Adrenal gland (tissue), 12 donors: Measurements from ENCODE around the gene POLD3. TPM values are rescaled to one million over a fixed set of nuclear protein-coding genes. Genes with fewer than 3 reads are reported as not detected.

Experiments
- DNase-seq, 7 donors: peaks; one replicate each; pipeline ENCODE4 v3.0.0-alpha.2; 2019 to 2020
- H3K27ac ChIP-seq, 5 donors: fragments of 200-600 bp; sonication (generic) in 4 of 5; 1 replicate in 3 of 5; 2 replicates in 2 of 5; pipeline versions ENCODE4 v1.5.1 to v1.8.0; 2016 to 2020; ENCODE audit warnings: mild to moderate bottlenecking in 1 of 5
- H3K27me3 ChIP-seq: fragments of 200-600 bp; 2 replicates; pipeline ENCODE4 v1.8.0; 2021
- H3K36me3 ChIP-seq, 2 donors: fragments of 200-600 bp; replicated peaks in 1 of 2; 1 replicate in 1 of 2; 2 replicates in 1 of 2; pipeline versions ENCODE4 v1.5.1 to v1.8.0; 2018 to 2022
- H3K4me1 ChIP-seq, 2 donors: fragments of 200-600 bp; replicated peaks in 1 of 2; 1 replicate in 1 of 2; 2 replicates in 1 of 2; pipeline versions ENCODE4 v1.5.1 to v1.8.0; 2018 to 2021
- H3K4me3 ChIP-seq, 4 donors: fragments of 200-600 bp; sonication (generic) in 3 of 4; one replicate each; pipeline ENCODE4 v1.5.1; 2016 to 2018
- H3K9me3 ChIP-seq, 3 donors: fragments of 200-600 bp; sonication (generic) in 1 of 3; replicated peaks in 1 of 3; 1 replicate in 2 of 3; 2 replicates in 1 of 3; pipeline versions ENCODE4 v1.5.1 to v1.8.0; 2016 to 2021
- CTCF ChIP-seq, 6 experiments: fragments of 450-650 bp in 4 of 6; fragments of 200-600 bp in 2 of 6; sonication (generic) in 1 of 6; IDR thresholded peaks; 1 replicate in 5 of 6; 2 replicates in 1 of 6; pipeline versions ENCODE4 v1.5.1 to v1.8.0; 2016 to 2021; ENCODE audit warnings: antibody characterized with exemption in 6 of 6, mild to moderate bottlenecking in 2 of 6, moderate library complexity in 1 of 6
- POLR2A ChIP-seq, 2 donors: fragments of 450-650 bp; IDR thresholded peaks; one replicate each; pipeline ENCODE4 v1.6.1; 2017; ENCODE audit warnings: antibody characterized with exemption in 2 of 2, mild to moderate bottlenecking in 2 of 2, moderate library complexity in 1 of 2
- WGBS, 4 donors: extraction: QIAGEN DNeasy Blood & Tissue Kit in 2 of 4; methylation state at CpG; one replicate each; pipeline versions ENCODE4 v1.1.5 to v1.1.7; 2013 to 2017; 5-methylcytosine and 5-hydroxymethylcytosine counted together
- intact Hi-C, 2 donors: fragments of 100-400 bp; cut with DNase I; formaldehyde crosslinking; loops; one replicate each; pipeline versions ENCODE4 v1.14.1 to v1.15.0; 2022 to 2023
- polyA plus RNA-seq, 3 donors: library from polyadenylated mRNA; stranded (reverse); fragments of 200-250 nt in 2 of 3; fragments of 350-450 nt in 1 of 3; fragmentation: Illumina TruSeq in 1 of 3; extraction: RNeasy Lipid Tissue Mini Kit (QIAGEN cat#74804) in 1 of 3; gene quantifications; one replicate each; pipeline ENCODE4 v1.2.3, GENCODE V29; 2013 to 2014
- total RNA-seq, 9 donors: library from RNA; depleted of rRNA in 4 of 9; stranded (reverse); fragments of >200 nt in 4 of 9; fragments of 120-200 nt in 1 of 9; fragmentation: NEBNext Ultra II Directional in 1 of 9; extraction: Animal tissue kit (Norgen Biotek cat#: 25700) in 1 of 9; gene quantifications; one replicate each; pipeline versions ENCODE4 v1.1.0 to v1.2.4, GENCODE V29; 2013 to 2023
- donor health status: healthy with polysubstance abuse.
- donor health status: Bipolar disorder and iron deficiency.
- donor health status: DM: yes; HTN: yes; CAD: no.
- donor health status: DM: no; HTN: no; CAD: no.
- donor health status: DM: no; HTN: no; CAD: no.
- donor health status: DM: yes; HTN: yes; CAD: no.

The POLD3 gene
- total and polyA plus RNA-seq, 12 donors, result 3.5 to 14.5 (median 9.7) TPM

DNA sequence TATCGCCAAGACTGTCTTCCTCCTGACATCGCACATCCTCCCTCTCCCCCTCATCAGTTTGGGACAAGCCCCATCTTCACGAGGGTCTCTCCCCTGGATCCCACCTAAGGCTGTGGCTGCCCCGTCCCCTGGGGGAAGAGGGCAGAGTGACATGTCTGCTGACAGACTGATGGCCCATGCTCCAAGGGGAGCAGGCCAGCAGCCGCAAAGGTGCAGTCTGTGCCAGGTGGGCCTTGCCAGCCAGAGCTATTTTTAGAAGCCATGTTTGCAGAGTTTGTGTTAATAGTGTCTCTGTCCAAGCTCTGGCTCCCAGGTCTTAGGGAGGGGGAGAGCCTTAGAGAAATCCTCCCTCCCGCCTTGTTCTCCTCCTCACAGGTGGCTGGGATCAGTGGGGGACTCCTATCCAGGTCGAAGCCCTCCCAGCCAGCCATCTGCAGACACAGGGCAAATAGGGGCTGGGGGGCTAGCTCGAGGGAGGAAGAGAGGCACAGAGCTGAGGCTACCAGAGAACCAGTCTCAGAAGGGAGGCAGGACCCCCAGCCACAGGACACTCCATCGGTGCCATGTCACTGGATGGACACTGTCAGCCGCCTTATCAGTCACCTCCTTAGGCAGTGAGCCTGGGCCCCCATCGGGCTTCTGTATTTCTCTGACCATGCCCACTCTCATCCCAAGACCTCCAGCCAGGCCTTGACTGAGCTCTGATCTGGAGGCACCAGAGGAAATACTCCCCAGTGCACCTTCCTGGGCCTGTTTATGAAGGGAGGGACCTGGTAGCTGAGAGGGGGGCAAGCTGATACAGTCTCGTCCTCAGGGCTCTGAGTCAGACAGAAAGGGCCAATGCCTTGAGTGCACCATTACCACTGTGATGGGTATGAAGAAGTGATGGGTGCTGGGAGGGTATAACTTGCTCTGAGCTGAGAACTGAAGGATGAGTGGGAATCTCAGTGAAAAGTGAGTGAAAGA is 89.6 kb downstream of the POLD3 start:
- Histone ChIP-seq H3K27me3 (no peaks in the 10 kb centered on the region), H3K27ac (no peak overlapping the region), H3K9me3 (no peaks in the 10 kb centered on the region), H3K36me3 (no peaks in the 10 kb centered on the region), H3K4me1 (peaks cover 0 to 6% of the 10 kb centered on the region in 2 donors), H3K4me3 (no peak overlapping the region)
- 80 to 87% (median 85%) methylated on average over 12 of the region's 12 CpGs for WGBS, 4 donors
- peak in 2 of 7 donors; percentile 4 to 8 for DNase-seq
- intact Hi-C loops, result no loop called here
- no peak for TF ChIP-seq POLR2A (IDR thresholded peaks at IDR 0.05)

DNA sequence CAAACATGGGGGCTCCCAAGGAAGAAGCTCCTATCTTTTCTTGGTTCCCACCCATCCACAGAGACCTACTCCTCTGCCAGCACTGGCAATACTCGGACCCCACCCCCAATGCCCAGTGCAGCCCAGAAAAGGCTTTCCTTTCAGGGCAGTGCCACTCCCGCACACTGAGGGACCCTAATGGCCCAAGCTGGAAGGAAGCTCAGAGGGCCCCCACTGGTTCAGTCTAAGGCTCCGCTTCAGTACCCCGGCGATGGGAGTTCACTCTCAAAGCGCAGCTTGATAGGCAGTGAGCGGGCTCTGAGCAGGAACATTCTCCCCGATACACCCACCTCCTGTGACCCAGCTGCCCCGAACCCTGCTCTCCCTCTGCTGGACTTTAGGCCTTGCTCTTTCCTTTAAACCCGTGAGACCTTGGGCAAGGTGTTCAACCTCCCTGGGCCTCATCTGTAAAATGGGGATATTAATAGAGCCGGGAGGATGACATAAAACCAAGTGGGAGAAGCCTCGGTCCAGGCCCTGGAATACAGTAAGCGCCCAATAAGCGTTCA is 90.4 kb downstream of the POLD3 start:
- H3K27ac ChIP-seq, result no peak overlapping the region
- H3K4me1 ChIP-seq, result peaks cover 0 to 6% of the 10 kb centered on the region in 2 donors
- DNase-seq, result peak in 1 of 7 donors; percentile 5
- TF ChIP-seq POLR2A (IDR thresholded peaks at IDR 0.05) (no peak), CTCF (IDR thresholded peaks at IDR 0.05) (no peak)
- H3K36me3 ChIP-seq, result no peaks in the 10 kb centered on the region
- intact Hi-C loops, result no loop called here
- 82 to 93% (median 88%) methylated on average over 13 to 14 of the region's 14 CpGs for WGBS, 4 donors
- no peaks in the 10 kb centered on the region for H3K9me3 ChIP-seq
- peak overlapping the region in 2 of 4 donors; percentile 22 to 74 for H3K4me3 ChIP-seq
- no peaks in the 10 kb centered on the region for H3K27me3 ChIP-seq

- H3K4me1 ChIP-seq, result peaks cover 0 to 6% of the 10 kb centered on the region in 2 donors
- intact Hi-C loops, result no loop called here
- H3K27ac ChIP-seq, result no peak overlapping the region
Measured at GRCh38 chr11:74683279-74683871, 91.0 kb downstream of the POLD3 start.

GRCh38 chr11:74683941-74684481 is 91.6 kb downstream of the POLD3 start:
- H3K27me3 ChIP-seq, result no peaks in the 10 kb centered on the region
- H3K4me1 ChIP-seq, result peaks cover 0 to 6% of the 10 kb centered on the region in 2 donors
- intact Hi-C loops, result no loop called here
- 75 to 85% (median 77%) methylated on average over 8 to 12 of the region's 12 CpGs for WGBS, 4 donors
- H3K4me3 ChIP-seq, result peak overlapping the region in 2 of 4 donors; percentile 22 to 74
- no peak for DNase-seq
- H3K36me3 ChIP-seq, result no peaks in the 10 kb centered on the region
- H3K9me3 ChIP-seq, result no peaks in the 10 kb centered on the region
- H3K27ac ChIP-seq, result no peak overlapping the region
- TF ChIP-seq POLR2A (IDR thresholded peaks at IDR 0.05) (no peak), CTCF (IDR thresholded peaks at IDR 0.05) (no peak)

More at GRCh38 chr11:74683279-74683871, 91.0 kb downstream of the POLD3 start:
- DNase-seq, result peak in 4 of 7 donors; percentile 15 to 36 (median 22)
- TF ChIP-seq CTCF (IDR thresholded peaks at IDR 0.05), result peak in 4 of 6 experiments; percentile 14 to 53 (median 28)
- no peak for TF ChIP-seq POLR2A (IDR thresholded peaks at IDR 0.05)
- H3K36me3 ChIP-seq, result no peaks in the 10 kb centered on the region
- no peaks in the 10 kb centered on the region for H3K9me3 ChIP-seq
- no peaks in the 10 kb centered on the region for H3K27me3 ChIP-seq
- H3K4me3 ChIP-seq, result peak overlapping the region in 2 of 4 donors; percentile 22 to 74
- 3 to 21% (median 4%) methylated on average over 5 to 59 of the region's 59 CpGs; no CpG with 5 or more reads in 1 of the 4 donors for WGBS, 4 donors
